ENCODE data around the gene ANO2. TPM values are rescaled to one million over a fixed set of nuclear protein-coding genes. Genes with fewer than 3 reads are reported as not detected.

The ANO2 gene
- total RNA-seq, 2 donors from 2014 or later: 2.8 to 9.3 TPM

DNA sequence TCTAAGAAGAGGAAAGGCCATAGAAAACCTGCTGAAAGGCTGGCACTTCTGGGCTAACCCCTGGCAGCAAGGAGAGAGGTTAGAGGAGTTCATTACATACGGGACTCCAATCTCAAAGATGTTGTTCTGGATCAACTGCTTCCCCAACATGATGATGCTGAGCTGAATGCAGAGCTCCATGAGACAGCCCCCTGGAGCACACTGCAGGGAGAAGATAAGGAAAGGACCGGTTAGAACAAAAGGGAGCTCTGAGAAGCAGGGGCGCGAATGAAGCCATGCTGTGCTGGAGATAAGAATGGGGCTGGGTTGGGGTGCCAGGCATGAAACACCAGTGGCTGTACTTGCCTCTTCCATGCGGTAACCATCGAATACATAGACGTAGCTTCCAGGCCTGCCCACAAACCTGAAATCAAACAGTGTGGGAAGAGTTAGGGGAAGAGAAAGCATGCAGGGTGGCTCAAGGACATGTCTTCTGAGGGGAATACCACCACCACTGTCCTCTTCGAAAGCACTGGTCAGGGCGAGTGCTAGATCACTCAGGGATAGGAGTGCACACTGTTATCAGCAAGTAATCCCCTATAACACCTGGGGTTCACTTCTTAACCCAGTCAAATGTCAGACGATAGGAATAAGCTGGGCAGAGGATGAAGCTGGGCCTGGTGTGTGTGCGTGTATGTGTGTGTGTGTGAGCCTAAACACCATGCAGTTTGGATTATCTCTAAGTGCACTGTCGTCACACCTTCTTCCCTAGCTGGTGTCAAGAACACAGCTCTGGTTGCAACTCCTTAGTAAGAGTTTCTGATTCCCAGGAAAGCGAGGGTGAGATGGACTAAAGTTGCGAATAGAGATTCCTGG is 332.3 kb downstream of the ANO2 start:
- no peaks in the 10 kb centered on the region for H3K4me1 ChIP-seq
- H3K36me3 ChIP-seq: no peaks in the 10 kb centered on the region
- H3K27me3 ChIP-seq: no peaks in the 10 kb centered on the region
- H3K9me3 ChIP-seq: no peaks in the 10 kb centered on the region
- H3K4me3 ChIP-seq: no peak overlapping the region
- TF ChIP-seq CTCF (IDR thresholded peaks at IDR 0.05): no peak
- H3K27ac ChIP-seq: no peak overlapping the region
- DNase-seq (ENCODE audit: low spot score): no peak

DNA sequence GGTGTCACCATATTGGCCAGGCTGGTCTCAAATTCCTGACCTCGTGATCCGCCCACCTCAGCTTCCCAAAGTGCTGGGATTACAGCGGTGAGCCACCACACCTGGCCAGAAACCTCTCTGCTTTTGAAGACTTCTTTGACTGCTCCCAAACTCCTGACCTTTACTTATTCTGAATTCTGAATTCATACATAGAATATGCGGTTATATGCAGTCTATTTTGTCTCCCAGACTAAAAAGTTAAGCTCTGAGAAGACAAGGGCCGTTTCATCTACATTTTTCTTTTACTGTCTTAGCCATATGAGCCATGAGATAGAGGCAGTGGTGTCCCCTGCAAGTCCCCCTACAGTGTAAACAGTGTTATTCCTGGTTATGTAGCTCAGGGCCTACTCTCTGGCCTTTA is 333.9 kb downstream of the ANO2 start:
- H3K4me1 ChIP-seq: no peaks in the 10 kb centered on the region
- H3K36me3 ChIP-seq: no peaks in the 10 kb centered on the region
- no peak overlapping the region for H3K27ac ChIP-seq
- H3K9me3 ChIP-seq: no peaks in the 10 kb centered on the region
- TF ChIP-seq CTCF (IDR thresholded peaks at IDR 0.05): no peak
- H3K4me3 ChIP-seq: no peak overlapping the region
- no peak for DNase-seq (ENCODE audit: low spot score)
- H3K27me3 ChIP-seq: no peaks in the 10 kb centered on the region

DNA sequence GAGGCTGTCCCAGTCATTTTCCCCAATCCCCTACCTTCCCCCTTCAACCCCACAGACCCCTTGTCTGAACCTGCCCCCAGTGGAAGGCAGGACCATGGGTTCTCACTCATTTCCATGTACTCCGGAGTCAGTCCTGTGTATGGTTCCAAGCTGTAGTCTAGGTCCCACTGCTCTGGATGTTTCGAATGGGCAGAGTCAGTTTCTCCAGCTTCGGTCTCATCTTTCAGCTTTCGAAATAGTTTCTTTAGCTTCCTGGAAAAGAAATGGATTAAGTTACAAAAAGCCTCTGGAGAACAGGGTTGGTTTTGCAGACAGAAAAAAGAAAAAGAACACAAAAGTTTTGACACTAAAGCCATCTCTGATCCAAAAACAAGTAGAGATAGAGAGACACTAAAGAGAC is 345.7 kb downstream of the ANO2 start:
- Histone ChIP-seq H3K27ac (no peak overlapping the region), H3K4me3 (no peak overlapping the region), H3K36me3 (no peaks in the 10 kb centered on the region), H3K4me1 (no peaks in the 10 kb centered on the region), H3K9me3 (no peaks in the 10 kb centered on the region), H3K27me3 (no peaks in the 10 kb centered on the region)
- TF ChIP-seq CTCF (IDR thresholded peaks at IDR 0.05): no peak
- DNase-seq (ENCODE audit: low spot score): no peak

- TF ChIP-seq CTCF (IDR thresholded peaks at IDR 0.05): no peak
- Histone ChIP-seq H3K9me3 (no peaks in the 10 kb centered on the region), H3K4me3 (no peak overlapping the region), H3K4me1 (no peaks in the 10 kb centered on the region), H3K27ac (no peak overlapping the region), H3K36me3 (no peaks in the 10 kb centered on the region), H3K27me3 (no peaks in the 10 kb centered on the region)
- no peak for DNase-seq (ENCODE audit: low spot score)
Observed at GRCh38 chr12:5593998-5594397, 351.1 kb downstream of the ANO2 start.

- no peak overlapping the region for H3K4me3 ChIP-seq
- H3K4me1 ChIP-seq: no peaks in the 10 kb centered on the region
- no peak for DNase-seq (ENCODE audit: low spot score)
- H3K36me3 ChIP-seq: no peaks in the 10 kb centered on the region
- H3K27ac ChIP-seq: no peak overlapping the region
- TF ChIP-seq CTCF (IDR thresholded peaks at IDR 0.05): no peak
- no peaks in the 10 kb centered on the region for H3K27me3 ChIP-seq
- H3K9me3 ChIP-seq: no peaks in the 10 kb centered on the region
Observed at GRCh38 chr12:5593086-5593485, 352.0 kb downstream of the ANO2 start.

DNA sequence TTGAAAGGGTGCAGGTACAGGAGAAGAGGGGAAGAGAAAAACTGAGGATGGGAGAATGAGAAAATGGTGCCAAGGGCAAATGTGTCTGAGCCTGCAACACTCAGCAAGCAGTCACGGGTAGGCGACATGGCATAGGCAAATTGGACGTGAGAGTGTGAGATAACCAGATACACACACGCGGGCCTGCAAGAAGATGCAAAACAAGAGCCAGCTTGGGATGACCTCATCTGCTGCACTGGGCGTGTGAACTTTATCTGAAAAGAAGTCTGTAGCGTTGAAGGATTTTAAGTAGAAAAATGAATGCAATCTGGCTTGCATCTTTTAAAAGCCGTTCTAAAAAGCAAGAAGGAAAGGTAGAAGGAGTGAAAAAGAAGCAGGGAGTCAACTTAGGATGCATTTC is 352.7 kb downstream of the ANO2 start:
- no peak overlapping the region for H3K4me3 ChIP-seq
- H3K27ac ChIP-seq: no peak overlapping the region
- no peak for TF ChIP-seq CTCF (IDR thresholded peaks at IDR 0.05)
- no peak for DNase-seq (ENCODE audit: low spot score)
- H3K9me3 ChIP-seq: no peaks in the 10 kb centered on the region
- H3K36me3 ChIP-seq: no peaks in the 10 kb centered on the region
- H3K27me3 ChIP-seq: no peaks in the 10 kb centered on the region
- H3K4me1 ChIP-seq: no peaks in the 10 kb centered on the region

Data from right atrium auricular region (tissue), 2 donors.